OCI-LY3 (cell line): ENCODE results near the gene CYP26B1.

ENCODE experiments used
- H2AFZ ChIP-seq: fragments of 200-600, 300-600 bp; shearing (Covaris generic); 2 replicates; pipeline ENCODE4 v1.6.0; 2014; ENCODE audit warnings: antibody characterized with exemption, low read depth, low read length
- H3K27ac ChIP-seq: fragments of 200-600, 300-600 bp; sonication (generic); 2 replicates; pipeline ENCODE4 v1.5.1; 2014; ENCODE audit warnings: mild to moderate bottlenecking, low read length, moderate library complexity, mixed read lengths
- H3K27me3 ChIP-seq: fragments of 200-600, 300-600 bp; sonication (generic); 2 replicates; pipeline ENCODE4 v1.6.1; 2014; ENCODE audit warnings: low read depth, low read length, mixed read lengths
- H3K36me3 ChIP-seq: fragments of 200-600, 300-600 bp; sonication (generic); replicated peaks from 2 replicates; pipeline ENCODE3; 2014; ENCODE audit warnings: low read depth, low read length, mixed read lengths
- H3K4me1 ChIP-seq: fragments of 300-600, 200-600 bp; sonication (generic); 2 replicates; pipeline ENCODE4 v1.6.1; 2014; ENCODE audit warnings: low read length, mixed read lengths
- H3K4me2 ChIP-seq: fragments of 200-600, 300-600 bp; sonication (generic); 2 replicates; pipeline ENCODE4 v1.6.1; 2014; ENCODE audit warnings: low read length, mixed read lengths
- H3K4me3 ChIP-seq: fragments of 300-600, 200-600 bp; sonication (generic); 2 replicates; pipeline ENCODE4 v1.5.1; 2014; ENCODE audit warnings: antibody characterized with exemption, mild to moderate bottlenecking, low read length, moderate library complexity
- H3K79me2 ChIP-seq: fragments of 300-600, 200-600 bp; shearing (Covaris generic); 2 replicates; pipeline ENCODE4 v1.6.1; 2014; ENCODE audit warnings: mild to moderate bottlenecking, low read length, mixed read lengths
- H3K9ac ChIP-seq: fragments of 300-600, 200-600 bp; shearing (Covaris generic); 2 replicates; pipeline ENCODE4 v1.6.0; 2014; ENCODE audit warnings: mild to moderate bottlenecking, low read length, moderate library complexity
- H3K9me3 ChIP-seq: fragments of 200-600, 300-600 bp; shearing (Covaris generic); 2 replicates; pipeline ENCODE4 v1.6.1; 2014; ENCODE audit warnings: low read length, mixed read lengths; ENCODE audit not compliant: insufficient read depth
- H4K20me1 ChIP-seq: fragments of 200-600, 300-600 bp; sonication (generic); 2 replicates; pipeline ENCODE4 v1.6.1; 2016; ENCODE audit warnings: low read length, mixed read lengths; ENCODE audit not compliant: insufficient read depth
- EZH2phosphoT487 ChIP-seq: fragments of 200-600 bp; shearing (Covaris generic); IDR thresholded peaks from 2 replicates; pipeline ENCODE4 v1.6.1; 2018; ENCODE audit warnings: antibody characterized with exemption, mixed run types, low read depth
- TF ChIP-seq, protein P1 (sequence below): fragments of 200-600, 300-600 bp; sonication (generic); IDR thresholded peaks from 2 replicates; pipeline ENCODE4 v1.5.1; 2014; ENCODE audit warnings: antibody characterized with exemption, low read length, low read depth

CYP26B1 gene

DNA sequence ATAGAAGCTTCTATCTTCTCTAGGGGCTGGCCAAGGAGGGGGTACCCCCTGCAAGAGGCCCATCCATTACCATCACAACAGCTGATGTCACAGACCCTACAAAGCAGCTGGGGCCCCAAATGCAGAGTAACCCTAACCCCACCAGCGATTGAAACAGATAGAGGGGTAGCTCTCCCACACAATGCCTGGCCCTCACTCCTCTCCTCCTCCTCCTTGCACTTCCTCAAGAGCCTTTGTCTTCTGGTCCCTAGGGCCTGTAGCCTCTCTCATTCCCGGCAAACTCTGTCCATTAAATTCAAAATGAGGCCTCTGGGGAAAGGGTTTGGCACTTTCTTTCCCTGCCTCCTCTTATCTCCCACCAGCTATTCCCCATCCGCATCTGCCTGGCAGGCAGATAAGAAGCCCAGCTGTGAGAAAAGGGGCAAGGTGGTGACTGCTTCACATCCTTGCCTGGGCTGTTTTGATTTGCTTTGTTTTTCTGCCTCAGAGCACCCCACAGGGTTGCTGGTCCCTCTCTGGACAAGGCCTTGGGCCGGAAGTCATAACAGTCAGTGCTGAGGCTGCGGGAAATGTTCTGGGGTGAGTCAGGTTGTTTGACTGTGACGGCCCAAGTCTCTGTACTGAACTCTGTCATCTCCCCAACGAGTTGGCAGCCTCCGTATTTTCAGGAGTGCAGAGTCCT is 26.1 kb upstream of the CYP26B1 start:
- Histone ChIP-seq H3K4me3 (no peak overlapping the region), H3K9me3 (no peaks in the 10 kb centered on the region), H2AFZ (no peak overlapping the region), H3K79me2 (no peaks in the 10 kb centered on the region), H3K4me1 (no peaks in the 10 kb centered on the region), H3K9ac (no peak overlapping the region), H3K27me3 (no peaks in the 10 kb centered on the region), H4K20me1 (no peaks in the 10 kb centered on the region), H3K27ac (no peak overlapping the region), H3K36me3 (no peaks in the 10 kb centered on the region), H3K4me2 (no peak overlapping the region)
- TF ChIP-seq, protein P1, sequence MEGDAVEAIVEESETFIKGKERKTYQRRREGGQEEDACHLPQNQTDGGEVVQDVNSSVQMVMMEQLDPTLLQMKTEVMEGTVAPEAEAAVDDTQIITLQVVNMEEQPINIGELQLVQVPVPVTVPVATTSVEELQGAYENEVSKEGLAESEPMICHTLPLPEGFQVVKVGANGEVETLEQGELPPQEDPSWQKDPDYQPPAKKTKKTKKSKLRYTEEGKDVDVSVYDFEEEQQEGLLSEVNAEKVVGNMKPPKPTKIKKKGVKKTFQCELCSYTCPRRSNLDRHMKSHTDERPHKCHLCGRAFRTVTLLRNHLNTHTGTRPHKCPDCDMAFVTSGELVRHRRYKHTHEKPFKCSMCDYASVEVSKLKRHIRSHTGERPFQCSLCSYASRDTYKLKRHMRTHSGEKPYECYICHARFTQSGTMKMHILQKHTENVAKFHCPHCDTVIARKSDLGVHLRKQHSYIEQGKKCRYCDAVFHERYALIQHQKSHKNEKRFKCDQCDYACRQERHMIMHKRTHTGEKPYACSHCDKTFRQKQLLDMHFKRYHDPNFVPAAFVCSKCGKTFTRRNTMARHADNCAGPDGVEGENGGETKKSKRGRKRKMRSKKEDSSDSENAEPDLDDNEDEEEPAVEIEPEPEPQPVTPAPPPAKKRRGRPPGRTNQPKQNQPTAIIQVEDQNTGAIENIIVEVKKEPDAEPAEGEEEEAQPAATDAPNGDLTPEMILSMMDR: no peak
- no peak for TF ChIP-seq EZH2phosphoT487

DNA sequence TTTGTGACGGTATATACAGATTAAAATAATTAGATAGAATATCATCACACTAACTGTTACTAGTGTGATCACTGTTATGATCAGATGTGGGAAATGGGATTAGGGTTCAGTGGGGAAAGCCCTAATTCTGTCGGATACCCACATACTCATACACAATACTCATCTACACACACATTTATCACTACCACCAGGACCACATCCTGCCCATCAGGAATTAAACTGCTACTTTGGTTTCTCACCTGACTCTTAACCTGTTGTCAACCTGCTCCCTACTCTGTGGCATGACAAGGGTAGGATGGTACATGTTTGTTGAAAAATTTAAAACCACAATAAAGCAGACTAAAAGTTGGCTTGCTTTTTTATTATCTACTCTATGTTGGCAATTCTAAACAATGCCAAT is 24.8 kb upstream of the CYP26B1 start:
- Histone ChIP-seq H3K9me3 (no peaks in the 10 kb centered on the region), H3K27me3 (no peaks in the 10 kb centered on the region), H3K4me2 (no peak overlapping the region), H3K4me3 (no peak overlapping the region), H3K27ac (no peak overlapping the region), H2AFZ (no peak overlapping the region), H4K20me1 (no peaks in the 10 kb centered on the region), H3K36me3 (no peaks in the 10 kb centered on the region), H3K9ac (no peak overlapping the region), H3K4me1 (no peaks in the 10 kb centered on the region), H3K79me2 (no peaks in the 10 kb centered on the region)
- TF ChIP-seq, protein P1: no peak
- TF ChIP-seq EZH2phosphoT487: no peak

DNA sequence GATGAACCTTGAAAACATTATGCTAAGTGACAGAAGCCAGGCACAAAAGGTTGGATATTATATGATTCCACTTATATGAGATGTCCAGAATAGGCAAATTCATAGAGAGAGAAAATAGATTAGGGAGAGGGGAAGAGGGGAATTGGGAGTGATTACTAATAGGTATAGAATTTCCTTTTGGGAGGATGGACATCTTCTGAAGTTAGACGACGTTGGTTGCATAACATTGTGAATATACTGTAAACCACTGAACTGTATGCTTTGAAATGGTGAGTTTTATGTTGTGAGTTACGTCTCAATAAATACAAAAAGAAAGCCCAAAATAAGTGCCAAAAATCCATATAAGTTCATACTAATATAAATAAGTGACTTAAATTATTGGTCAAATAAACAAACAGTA is 18.6 kb upstream of the CYP26B1 start:
- Histone ChIP-seq H3K4me3 (no peak overlapping the region), H3K9me3 (no peaks in the 10 kb centered on the region), H3K27me3 (no peaks in the 10 kb centered on the region), H4K20me1 (no peaks in the 10 kb centered on the region), H3K36me3 (no peaks in the 10 kb centered on the region), H2AFZ (no peak overlapping the region), H3K4me2 (no peak overlapping the region), H3K9ac (no peak overlapping the region), H3K79me2 (no peaks in the 10 kb centered on the region), H3K27ac (no peak overlapping the region), H3K4me1 (no peaks in the 10 kb centered on the region)
- TF ChIP-seq, protein P1: no peak
- TF ChIP-seq EZH2phosphoT487: no peak

GRCh38 chr2:72165792-72166191 is 18.1 kb upstream of the CYP26B1 start:
- Histone ChIP-seq H3K36me3 (no peaks in the 10 kb centered on the region), H4K20me1 (no peaks in the 10 kb centered on the region), H3K4me3 (no peak overlapping the region), H2AFZ (no peak overlapping the region), H3K27ac (no peak overlapping the region), H3K27me3 (no peaks in the 10 kb centered on the region), H3K4me1 (no peaks in the 10 kb centered on the region), H3K4me2 (no peak overlapping the region), H3K9me3 (no peaks in the 10 kb centered on the region), H3K79me2 (no peaks in the 10 kb centered on the region), H3K9ac (no peak overlapping the region)
- TF ChIP-seq, protein P1: no peak
- no peak for TF ChIP-seq EZH2phosphoT487
